A673 (cell line): ENCODE data around the gene GOLGA7B.

Experiments used
- CTCF ChIP-seq: fragments of 300-800, 200-600 bp; sonication (generic); conservative IDR thresholded peaks from 2 replicates; pipeline ENCODE4 v1.5.1; 2017; ENCODE audit warnings: low read depth, mild to moderate bottlenecking, antibody characterized with exemption, low read length, moderate library complexity, mixed read lengths
- EZH2 ChIP-seq: fragments of 200-600 bp; sonication (generic); IDR thresholded peaks from 2 replicates; pipeline ENCODE4 v1.6.1; 2017; ENCODE audit warnings: borderline replicate concordance, low read depth, mild to moderate bottlenecking, mixed read lengths, antibody characterized with exemption, low read length; ENCODE audit not compliant: poor library complexity, severe bottlenecking

- TF ChIP-seq CTCF (peak; percentile 94), EZH2 (no peak)
Measured at GRCh38 chr10:97914837-97915211, 65.2 kb downstream of the GOLGA7B start.
